Astrocyte of the spinal cord (primary cell): ENCODE results near the gene LRRC75A.
A peak's percentile ranks its signal among the peaks of the same experiment; 100 is the strongest.

ENCODE experiments used
- DNase-seq: peaks from one replicate; pipeline ENCODE4 v3.0.0; 2011; ENCODE audit warnings: low read depth, low spot score
- H3K4me3 ChIP-seq: 2 replicates; pipeline ENCODE4 v1.5.1; 2011; ENCODE audit warnings: low read depth, mild to moderate bottlenecking, low read length, moderate library complexity
- CTCF ChIP-seq: IDR thresholded peaks from 2 replicates; pipeline ENCODE4 v1.5.1; 2012; ENCODE audit warnings: low read depth, mild to moderate bottlenecking, low read length, inconsistent platforms
- in situ Hi-C: cut with HindIII; loops from 2 replicates; pipeline ENCODE4 v1.10.0; 2017; ENCODE audit warnings: low sequenced_read_pairs

Gene LRRC75A

DNA sequence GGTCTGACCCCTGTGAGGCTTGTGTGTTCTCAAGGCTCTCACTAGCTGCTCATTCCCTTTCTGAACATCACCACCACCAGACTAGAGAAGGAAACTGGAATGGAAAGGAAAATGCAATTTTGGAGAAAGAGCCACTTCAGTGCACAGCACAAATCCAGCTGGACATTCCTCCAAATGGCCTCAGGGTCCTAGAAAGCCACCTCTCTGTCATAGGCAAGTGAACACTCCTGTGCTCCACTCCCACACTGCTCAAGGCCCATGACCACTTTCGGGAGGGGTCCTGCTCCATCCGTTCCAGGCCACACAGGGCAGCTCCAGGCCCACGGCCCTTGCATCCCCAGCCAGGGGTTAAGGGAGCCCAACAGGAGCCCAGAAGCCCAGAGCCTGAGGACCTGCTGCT, 2.6 kb downstream of the LRRC75A start:
- TF ChIP-seq CTCF: no peak
- in situ Hi-C loops: no loop called here
- no peak for DNase-seq
- no peak overlapping the region for H3K4me3 ChIP-seq

DNA sequence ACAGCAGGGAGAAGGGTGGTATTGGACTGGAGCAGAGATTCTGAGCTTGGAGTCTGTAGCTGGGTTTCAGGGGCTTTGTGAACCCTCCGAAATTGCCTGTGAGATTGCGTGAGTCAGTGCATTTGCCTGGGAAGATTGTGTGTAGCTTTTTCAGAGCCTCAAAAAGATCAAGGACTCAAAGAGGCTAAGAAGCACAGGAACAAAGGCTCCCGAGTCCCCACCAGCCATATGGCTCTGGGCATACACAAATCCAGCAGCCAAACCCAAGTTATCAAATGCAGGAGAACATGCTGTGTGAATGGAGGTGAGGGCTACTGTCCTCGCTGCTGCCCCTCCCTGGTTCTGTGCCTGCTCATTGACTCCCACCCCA, 3.0 kb downstream of the LRRC75A start:
- in situ Hi-C loops: no loop called here
- no peak overlapping the region for H3K4me3 ChIP-seq
- no peak for TF ChIP-seq CTCF
- no peak for DNase-seq

DNA sequence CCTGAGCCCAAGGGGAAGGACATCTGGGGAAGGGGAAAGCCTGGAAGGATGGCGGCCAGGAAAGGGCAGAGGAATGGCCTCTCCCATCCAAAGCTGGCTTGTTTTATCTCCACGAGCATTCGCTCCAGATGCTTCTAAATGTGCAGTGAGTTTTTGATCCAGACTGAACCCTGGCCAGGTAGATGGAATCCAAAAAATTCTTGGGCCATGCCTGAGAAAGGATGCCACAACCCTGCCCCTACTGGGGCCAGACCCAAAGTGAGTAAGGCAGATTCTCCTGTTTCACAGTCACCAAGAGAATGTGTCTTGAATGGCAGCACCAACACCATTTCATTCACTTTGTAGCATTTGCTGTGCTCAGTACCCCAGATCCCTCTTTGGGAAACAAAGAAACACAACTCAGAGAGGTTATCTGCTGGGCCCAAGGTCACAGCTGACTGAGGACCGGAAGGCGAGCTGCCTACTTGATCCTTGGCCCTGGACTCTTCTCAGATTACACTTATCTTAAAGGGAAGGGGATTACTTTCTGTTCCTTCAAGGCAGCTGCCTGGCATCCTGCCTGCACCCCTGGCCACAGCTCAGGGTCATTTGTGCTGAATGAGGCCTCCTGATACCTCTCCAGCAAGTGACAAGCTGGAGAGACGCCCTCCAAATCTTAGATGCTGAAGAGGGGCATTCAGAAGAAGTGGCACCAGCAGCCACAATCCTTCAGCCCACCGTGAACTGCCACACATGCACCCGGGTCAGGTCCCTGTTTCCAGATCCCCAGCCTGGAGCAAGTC, 3.6 kb downstream of the LRRC75A start:
- DNase-seq: no peak
- in situ Hi-C loops: no loop called here
- no peak overlapping the region for H3K4me3 ChIP-seq
- TF ChIP-seq CTCF: no peak

- in situ Hi-C loops: no loop called here
- peak; percentile 81 for DNase-seq
- TF ChIP-seq CTCF: no peak
Measured at GRCh38 chr17:16486373-16487250, 5.4 kb downstream of the LRRC75A start.

DNA sequence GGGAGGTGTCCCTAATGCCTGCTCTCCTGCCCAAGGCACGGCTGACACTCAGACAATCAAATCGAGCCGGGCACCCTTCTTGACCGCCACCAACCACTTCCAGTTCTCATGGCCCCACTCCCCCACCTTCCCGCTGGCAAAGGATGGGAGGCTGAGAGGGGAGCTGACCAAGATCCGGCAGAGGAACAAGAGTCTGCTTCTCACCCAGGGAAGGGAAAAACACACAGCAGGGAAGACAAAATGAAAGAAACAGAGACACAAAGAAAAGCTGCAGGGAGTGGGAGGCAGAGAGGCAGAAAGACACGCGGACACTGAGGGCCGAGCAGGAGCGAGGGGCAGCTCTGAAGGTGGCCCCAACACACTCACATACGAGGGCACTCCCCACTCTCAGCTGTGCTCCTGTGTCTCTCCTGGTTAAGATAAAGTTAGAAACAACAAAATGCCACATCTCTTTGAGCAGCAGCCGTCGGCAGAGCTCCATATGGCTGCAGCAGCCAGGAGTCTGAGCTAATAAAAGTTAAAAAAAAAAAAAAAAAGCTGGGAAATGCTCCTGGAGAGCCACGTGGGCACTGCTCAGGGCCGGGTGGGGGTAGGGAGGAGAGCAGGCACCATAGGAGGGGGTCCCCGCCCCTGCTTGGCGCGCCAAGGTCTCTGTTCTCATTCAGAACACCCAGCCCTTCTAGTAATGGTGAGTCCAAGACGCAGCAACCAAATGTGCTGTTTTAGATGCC, 7.4 kb downstream of the LRRC75A start:
- no peak overlapping the region for H3K4me3 ChIP-seq
- no peak for DNase-seq
- in situ Hi-C loops: no loop called here
- no peak for TF ChIP-seq CTCF

More at GRCh38 chr17:16486373-16487250, 5.4 kb downstream of the LRRC75A start:
- no peak overlapping the region for H3K4me3 ChIP-seq

DNA sequence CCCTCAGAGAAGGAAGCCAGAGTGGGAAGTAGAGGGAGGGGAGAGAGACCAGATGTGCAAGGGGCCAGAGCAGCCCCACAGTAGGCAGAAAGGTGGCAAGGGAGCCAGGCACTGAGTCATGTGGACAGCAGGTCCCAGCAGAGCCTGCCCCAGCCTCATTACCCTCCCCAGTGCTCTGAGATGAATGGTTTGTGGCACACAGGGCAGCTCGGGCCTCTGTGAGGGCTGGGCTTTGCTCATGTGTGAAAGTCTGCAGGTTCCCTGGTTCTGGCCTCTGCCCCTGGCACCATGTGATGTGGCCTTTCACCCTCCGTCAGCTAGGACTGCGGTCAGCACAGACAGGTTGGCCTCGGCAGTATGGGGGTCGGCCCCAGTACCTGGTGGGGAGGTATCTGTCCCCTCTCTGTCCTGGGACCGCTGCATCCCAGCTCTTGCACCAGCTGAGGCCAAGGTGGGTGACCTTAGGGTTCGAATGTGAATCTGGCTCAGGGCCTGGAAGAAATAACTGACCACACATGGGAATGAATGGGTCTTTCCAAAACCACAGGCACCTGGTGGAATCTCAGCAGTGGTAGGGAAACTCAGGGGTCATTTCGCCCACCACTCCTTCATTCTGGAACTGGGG, 8.9 kb downstream of the LRRC75A start:
- DNase-seq: no peak
- in situ Hi-C loops: no loop called here
- no peak for TF ChIP-seq CTCF
- H3K4me3 ChIP-seq: no peak overlapping the region
